ENCODE data around the gene MLLT1. TPM values are rescaled to one million over a fixed set of nuclear protein-coding genes. Genes with fewer than 3 reads are reported as not detected.
A peak's percentile ranks its signal among the peaks of the same experiment; 100 is the strongest.

MLLT1 gene
- total RNA-seq, 1 experiment from 2014 or later = 80.1 TPM

DNA sequence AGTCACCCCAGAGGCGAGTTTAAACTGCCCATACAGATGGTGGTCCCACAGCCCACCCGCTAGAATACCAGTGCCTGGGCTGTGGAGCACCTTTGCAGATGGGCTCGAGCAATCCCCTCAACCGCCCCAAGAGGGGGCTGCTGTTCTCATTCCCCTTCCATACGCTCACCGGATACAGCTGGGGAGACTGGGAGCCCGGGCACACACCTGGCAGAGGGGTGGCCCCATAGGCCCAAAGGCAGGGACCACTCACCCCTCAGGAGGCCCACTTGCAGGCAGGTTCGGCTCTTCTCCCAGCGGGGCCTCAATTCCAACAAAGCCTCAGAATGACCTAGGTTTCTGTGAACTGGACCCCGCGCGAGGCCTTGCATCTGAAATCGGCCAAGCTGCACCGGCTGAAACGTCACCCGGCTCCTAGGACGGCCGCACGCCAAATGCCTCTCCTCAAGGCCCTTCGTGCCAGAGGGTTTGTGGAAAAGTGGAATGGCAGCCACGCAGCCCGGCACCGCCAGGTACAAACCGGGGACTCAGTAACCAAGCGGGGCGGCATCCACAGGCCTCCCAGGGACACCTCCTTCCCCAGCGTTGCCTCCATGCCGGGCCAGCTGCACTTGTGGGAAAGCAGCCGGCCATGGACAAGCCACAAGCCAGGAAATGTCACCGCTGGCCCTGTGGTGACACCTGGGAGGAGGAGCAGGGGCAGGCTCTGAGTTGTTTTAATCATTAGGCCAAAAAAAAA is 18.7 kb downstream of the MLLT1 start:
- Histone ChIP-seq H3K27ac (ENCODE audit: low read depth, low read length, poor library complexity, severe bottlenecking) (no peak overlapping the region), H3K36me3 (ENCODE audit: insufficient read depth, low read length, poor library complexity, severe bottlenecking) (peaks cover 25% of the 10 kb centered on the region), H3K9me3 (ENCODE audit: low read depth, low read length, poor library complexity, severe bottlenecking) (no peaks in the 10 kb centered on the region), H3K4me3 (ENCODE audit: low read depth, low read length, poor library complexity, severe bottlenecking) (no peak overlapping the region), H3K27me3 (replicated peaks; ENCODE audit: insufficient read depth, low read depth, low read length, poor library complexity) (no peaks in the 10 kb centered on the region), H3K4me1 (ENCODE audit: insufficient read depth, low read length, poor library complexity, severe bottlenecking) (peaks cover 10% of the 10 kb centered on the region)
- DNase-seq (ENCODE audit: low spot score) = peak; percentile 44
- TF ChIP-seq EZH2 (IDR thresholded peaks at IDR 0.05; ENCODE audit: borderline replicate concordance, low read depth, low read length, poor library complexity, severe bottlenecking) = no peak
- TF ChIP-seq, protein P1, sequence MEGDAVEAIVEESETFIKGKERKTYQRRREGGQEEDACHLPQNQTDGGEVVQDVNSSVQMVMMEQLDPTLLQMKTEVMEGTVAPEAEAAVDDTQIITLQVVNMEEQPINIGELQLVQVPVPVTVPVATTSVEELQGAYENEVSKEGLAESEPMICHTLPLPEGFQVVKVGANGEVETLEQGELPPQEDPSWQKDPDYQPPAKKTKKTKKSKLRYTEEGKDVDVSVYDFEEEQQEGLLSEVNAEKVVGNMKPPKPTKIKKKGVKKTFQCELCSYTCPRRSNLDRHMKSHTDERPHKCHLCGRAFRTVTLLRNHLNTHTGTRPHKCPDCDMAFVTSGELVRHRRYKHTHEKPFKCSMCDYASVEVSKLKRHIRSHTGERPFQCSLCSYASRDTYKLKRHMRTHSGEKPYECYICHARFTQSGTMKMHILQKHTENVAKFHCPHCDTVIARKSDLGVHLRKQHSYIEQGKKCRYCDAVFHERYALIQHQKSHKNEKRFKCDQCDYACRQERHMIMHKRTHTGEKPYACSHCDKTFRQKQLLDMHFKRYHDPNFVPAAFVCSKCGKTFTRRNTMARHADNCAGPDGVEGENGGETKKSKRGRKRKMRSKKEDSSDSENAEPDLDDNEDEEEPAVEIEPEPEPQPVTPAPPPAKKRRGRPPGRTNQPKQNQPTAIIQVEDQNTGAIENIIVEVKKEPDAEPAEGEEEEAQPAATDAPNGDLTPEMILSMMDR (conservative IDR thresholded peaks at IDR 0.05; ENCODE audit: low read depth, low read length) = peak; percentile 66
- no TSS peak for BruUV-seq (replicated peaks)
- ChIA-PET CTCF (interaction anchor here (0.7 kb wide), 1 partner anchor 158 kb away, joined by 4 read pairs; no protein-coding TSS in a partner anchor), POLR2A (ENCODE audit: low non-redundant PET) (no interaction called here)
- intact Hi-C loops (cut with micrococcal nuclease; ENCODE audit: unreplicated experiment) = no loop called here

DNA sequence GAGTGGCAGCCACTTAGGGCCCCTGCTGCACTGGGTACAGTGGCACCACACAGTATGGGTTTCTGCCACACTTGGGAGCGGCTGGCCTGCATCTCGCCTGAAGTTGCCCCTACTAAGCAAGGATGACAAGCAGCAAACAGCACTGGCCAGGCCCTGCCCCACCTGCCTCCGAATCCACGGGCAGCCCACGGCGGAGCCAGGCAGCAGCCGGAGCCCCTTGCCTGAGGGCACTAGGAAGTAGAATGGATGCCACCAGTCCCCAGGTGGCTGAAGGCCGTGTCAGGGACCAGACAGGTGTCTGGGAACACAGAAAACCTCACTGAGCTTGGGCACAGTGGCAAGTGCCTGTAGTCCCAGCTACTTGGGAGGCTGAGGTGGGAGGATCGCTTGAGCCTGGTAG is 19.4 kb downstream of the MLLT1 start:
- TF ChIP-seq, protein P1 (conservative IDR thresholded peaks at IDR 0.05; ENCODE audit: low read depth, low read length) = no peak
- TF ChIP-seq EZH2 (IDR thresholded peaks at IDR 0.05; ENCODE audit: borderline replicate concordance, low read depth, low read length, poor library complexity, severe bottlenecking) = no peak
- H3K27me3 ChIP-seq (replicated peaks; ENCODE audit: insufficient read depth, low read depth, low read length, poor library complexity) = no peaks in the 10 kb centered on the region
- peaks cover 25% of the 10 kb centered on the region for H3K36me3 ChIP-seq (ENCODE audit: insufficient read depth, low read length, poor library complexity, severe bottlenecking)
- ChIA-PET POLR2A (ENCODE audit: low non-redundant PET) (no interaction called here), CTCF (interaction anchor here (0.6 kb wide), 1 partner anchor 199 kb away, joined by 3 read pairs; no protein-coding TSS in a partner anchor)
- DNase-seq (ENCODE audit: low spot score) = no peak
- H3K9me3 ChIP-seq (ENCODE audit: low read depth, low read length, poor library complexity, severe bottlenecking) = no peaks in the 10 kb centered on the region
- no TSS peak for BruUV-seq (replicated peaks)
- H3K27ac ChIP-seq (ENCODE audit: low read depth, low read length, poor library complexity, severe bottlenecking) = no peak overlapping the region
- H3K4me1 ChIP-seq (ENCODE audit: insufficient read depth, low read length, poor library complexity, severe bottlenecking) = peaks cover 10% of the 10 kb centered on the region
- intact Hi-C loops (cut with micrococcal nuclease; ENCODE audit: unreplicated experiment) = no loop called here
- no peak overlapping the region for H3K4me3 ChIP-seq (ENCODE audit: low read depth, low read length, poor library complexity, severe bottlenecking)

DNA sequence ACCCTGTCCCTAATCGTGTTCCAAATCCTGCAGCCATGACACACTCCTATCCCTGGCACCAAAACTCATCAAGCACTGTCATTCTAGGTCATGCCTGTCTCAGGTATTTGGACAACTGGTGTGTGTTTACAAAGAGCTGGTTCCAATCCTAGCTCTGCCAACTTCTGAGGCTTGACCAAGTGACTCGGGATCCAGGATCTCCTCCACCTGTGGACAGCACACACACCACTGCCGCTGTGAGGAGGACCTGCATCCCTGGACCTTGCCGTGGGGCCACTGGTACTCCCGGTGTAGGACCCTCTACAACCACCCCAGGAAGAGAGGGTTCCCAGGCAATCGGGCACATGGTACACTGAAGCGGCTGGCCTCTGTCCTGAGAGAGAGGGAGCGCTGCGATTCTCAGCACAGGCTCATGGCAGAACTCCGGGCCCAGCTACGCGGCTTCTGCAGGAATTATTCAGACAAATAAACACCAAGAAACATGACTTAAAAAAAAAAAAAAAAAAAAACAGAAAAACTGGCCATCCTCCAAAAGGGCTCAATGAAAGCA is 20.4 kb downstream of the MLLT1 start:
- BruUV-seq (replicated peaks) = no TSS peak
- Histone ChIP-seq H3K9me3 (ENCODE audit: low read depth, low read length, poor library complexity, severe bottlenecking) (no peaks in the 10 kb centered on the region), H3K36me3 (ENCODE audit: insufficient read depth, low read length, poor library complexity, severe bottlenecking) (peaks cover 25% of the 10 kb centered on the region), H3K4me3 (ENCODE audit: low read depth, low read length, poor library complexity, severe bottlenecking) (no peak overlapping the region), H3K4me1 (ENCODE audit: insufficient read depth, low read length, poor library complexity, severe bottlenecking) (peaks cover 7% of the 10 kb centered on the region), H3K27ac (ENCODE audit: low read depth, low read length, poor library complexity, severe bottlenecking) (no peak overlapping the region), H3K27me3 (replicated peaks; ENCODE audit: insufficient read depth, low read depth, low read length, poor library complexity) (no peaks in the 10 kb centered on the region)
- intact Hi-C loops (cut with micrococcal nuclease; ENCODE audit: unreplicated experiment) = no loop called here
- no peak for DNase-seq (ENCODE audit: low spot score)
- POLR2A ChIA-PET (ENCODE audit: low non-redundant PET) = no interaction called here
- TF ChIP-seq, protein P1 (conservative IDR thresholded peaks at IDR 0.05; ENCODE audit: low read depth, low read length) = no peak
- TF ChIP-seq EZH2 (IDR thresholded peaks at IDR 0.05; ENCODE audit: borderline replicate concordance, low read depth, low read length, poor library complexity, severe bottlenecking) = no peak
- CTCF ChIA-PET = no interaction called here
